DMS53 treated with DMSO at 0.1 percent for 48 hours (cell line): ENCODE measurements around the gene SZT2.
"Not testable (repeated sequence)": the region's sequence is repeated elsewhere in the genome, so short reads cannot be mapped to it uniquely, and the experiment has no call there.

Experiments used
- DNase-seq: peaks from one replicate; lab custom pipeline; 2025; ENCODE audit not compliant: unreplicated experiment; lab: John Stamatoyannopoulos, UW

The SZT2 gene

DNA sequence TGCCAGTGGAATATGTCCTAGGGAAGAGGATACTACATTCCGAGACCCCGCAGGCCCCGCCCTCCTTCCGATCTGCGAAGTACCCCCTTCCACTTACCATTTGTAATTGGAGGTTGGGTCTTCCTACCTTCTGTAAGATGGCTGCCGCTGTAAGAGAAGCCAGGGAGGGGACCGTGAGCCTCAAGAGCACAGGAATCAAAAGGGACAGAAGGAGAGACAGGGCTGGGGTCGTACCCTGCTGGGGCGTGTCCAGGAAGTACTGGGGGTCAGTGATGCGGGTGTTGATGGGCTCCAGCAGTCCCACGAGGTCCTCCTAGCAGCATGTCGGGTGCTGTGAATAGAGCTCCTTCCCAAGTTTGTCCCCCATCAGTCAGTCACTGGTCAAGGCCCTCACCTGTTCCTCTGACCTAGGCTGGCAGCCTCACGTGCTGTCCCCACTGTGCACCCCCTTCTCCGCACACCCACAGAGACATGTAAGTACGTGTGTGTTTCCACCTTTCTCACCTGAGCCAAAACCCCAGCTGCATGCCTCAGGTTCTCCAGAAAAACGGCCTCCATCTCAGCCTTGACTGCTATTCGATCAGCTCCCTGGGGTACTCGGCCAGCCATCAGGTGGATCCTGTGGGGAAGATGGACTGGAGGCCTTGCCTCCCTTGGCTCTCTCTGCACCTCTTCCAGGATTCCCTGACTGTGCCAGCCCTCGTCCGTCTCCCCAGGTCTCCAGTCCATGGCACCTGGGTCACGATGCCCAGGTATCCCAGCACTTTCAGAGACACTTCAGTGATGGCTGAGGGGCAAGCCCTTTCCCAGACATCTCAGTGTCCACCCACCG lies 62.2 kb downstream of the SZT2 start:
- no peak for DNase-seq

DNA sequence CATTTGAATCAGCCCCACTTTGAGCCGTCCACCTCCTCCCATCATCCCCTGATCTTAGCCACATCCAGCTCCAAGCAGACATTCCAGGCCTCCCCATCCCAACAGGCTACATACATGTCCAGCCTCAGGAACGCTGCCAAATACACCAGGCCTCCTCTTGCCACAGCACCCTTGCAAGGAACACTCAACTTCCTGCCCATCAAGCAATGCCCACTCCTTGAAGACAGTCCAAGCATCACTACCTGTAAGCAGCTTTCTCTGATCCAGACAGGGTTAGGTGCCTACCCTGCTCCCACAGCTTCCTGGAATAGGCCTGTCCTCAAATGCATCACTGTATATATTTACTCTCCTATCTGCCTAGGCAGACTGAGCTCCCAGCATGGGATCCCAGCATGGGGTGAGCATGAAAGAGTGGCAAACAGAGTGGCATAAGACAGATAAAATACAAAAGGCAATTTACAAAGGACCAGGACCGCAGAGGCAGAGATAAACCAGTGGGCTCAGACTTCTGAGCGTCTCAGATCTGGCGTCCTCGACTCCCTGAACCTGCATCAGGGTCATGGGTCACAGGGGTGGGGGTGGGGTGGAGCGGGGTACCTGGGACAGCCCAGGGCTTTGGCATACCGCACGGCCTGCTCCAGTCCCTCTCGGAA lies 63.2 kb downstream of the SZT2 start:
- DNase-seq, result peak; percentile 23

DNA sequence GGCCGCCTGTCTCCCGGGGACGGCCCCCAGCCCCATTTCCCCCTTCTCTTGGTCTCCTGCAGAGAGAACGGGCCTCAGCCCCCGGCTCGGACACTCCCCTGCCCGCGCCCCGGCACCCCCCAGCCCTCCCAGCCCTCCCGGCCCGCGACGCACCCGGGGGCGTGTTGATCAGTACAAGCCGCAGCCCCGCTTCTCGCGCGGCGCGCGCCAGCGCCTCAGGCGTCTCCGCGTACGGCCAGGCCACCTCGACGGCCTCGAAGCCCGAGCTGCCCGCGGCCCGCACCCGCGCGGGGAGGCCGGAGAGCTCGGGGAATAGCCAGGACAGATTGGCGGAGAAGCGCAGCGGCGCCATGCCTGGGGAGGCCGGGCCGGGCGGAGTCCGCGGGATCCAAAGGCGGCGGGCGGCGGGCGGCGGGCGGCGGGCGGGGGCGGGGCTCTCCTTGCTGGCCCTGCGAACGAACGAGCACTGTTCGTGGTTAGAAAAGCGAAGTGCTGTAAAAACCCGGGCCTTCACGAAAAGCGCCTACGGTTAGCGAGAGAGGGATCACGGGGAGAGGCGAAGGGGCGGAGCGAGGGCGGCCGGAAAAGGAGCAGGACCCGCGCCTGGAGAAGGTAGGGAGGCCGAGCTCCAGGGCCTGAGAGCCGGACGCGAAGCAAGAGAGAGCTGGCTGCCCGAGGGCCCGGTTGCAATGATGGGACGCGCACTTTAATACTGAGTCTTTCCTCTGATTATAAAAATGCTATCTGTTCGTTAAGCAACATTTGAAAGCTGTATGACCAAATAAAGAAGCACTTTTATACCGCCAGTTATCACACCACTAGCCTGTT lies 64.0 kb downstream of the SZT2 start, which contains the start of gene HYI:
TSS of gene HYI (minus strand) at position 490 of the 828 bp plus-strand sequence. CDS start at position 352, 138 bp downstream.
- DNase-seq, result peak; percentile 88

DNA sequence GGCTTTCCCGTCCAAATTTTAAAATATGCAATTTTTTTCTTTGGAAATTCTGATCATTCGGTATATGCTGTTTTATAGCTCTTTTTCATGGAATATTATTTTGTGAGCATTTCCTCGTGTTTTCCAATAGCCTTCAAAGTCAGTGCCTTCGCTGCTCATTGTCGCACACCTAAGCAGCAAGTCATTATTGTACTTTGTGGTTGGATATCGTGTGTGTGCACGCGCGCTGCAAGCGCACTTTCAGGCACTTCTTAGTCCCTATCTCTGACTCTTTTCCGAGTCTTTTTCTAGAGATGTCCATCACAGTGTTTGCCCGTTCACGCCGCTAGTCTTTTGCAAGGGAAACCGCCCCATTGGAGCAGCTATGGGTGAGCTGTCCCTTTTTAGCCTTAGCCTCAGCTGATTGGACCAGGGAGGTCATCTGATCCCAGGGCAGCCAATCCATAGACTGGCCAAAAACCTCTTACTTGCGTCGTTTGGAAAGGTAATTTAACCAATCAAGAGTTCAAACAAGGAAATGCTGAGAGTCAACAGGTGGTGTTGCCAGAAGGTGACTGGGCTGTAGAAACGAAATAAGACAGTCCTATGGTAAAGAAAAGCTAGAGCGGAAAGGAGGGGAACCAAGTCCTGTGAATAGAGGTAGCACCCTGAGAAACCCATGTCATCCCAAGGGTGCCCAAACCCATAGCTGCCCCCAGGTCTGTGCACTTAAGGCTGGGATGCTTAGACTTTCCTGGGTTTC lies 64.7 kb downstream of the SZT2 start:
- peak; percentile 94 for DNase-seq

DNA sequence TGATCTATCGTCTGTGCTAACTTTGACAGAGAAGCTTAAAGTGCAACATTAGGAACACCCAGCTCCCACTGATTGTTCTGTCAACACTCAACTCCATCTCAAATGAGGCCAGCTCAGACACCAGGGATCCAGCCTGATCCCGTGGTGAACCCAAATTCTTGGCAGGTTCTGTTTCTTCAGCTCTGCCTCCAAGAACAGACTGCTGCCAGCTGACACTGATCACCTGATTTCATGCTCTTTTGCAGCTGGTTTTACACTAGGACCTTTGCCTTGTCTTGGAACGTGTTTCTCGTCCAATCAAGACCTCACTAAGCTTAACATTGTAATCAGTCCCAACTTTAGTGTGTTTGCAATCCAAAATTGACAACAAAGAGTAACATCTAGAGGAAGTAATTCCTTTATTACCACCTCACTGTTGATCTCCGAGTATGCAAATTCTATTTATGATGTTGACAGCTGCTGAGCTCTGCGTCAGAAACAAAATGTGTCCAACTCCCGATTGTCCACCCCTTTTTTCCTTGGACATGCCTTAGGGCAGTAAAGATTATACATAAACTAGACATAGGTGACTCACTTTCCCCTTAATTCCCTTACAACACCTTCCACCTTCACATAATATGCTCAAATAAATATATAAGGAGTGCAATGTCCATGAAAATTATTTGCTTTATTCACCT lies 65.7 kb downstream of the SZT2 start:
- DNase-seq, result no peak

DNA sequence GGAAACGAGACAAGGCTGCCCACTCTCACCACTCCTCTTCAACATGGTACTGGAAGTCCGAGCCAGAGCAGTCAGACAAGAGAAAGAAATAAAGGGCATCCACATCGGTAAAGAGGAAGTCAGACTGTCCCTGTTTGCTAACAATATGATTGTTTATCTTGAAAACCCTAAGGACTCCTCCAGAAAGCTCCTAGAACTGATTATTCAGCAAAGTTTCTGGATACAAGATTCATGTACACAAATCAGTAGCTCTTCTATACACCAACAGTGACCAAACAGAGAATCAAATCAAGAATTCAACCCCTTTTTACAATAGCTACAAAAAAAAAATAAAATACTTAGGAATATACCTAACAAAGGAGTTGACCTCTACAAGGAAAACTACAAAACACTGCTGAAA lies 68.7 kb downstream of the SZT2 start:
- DNase-seq, result not testable (repeated sequence)

DNA sequence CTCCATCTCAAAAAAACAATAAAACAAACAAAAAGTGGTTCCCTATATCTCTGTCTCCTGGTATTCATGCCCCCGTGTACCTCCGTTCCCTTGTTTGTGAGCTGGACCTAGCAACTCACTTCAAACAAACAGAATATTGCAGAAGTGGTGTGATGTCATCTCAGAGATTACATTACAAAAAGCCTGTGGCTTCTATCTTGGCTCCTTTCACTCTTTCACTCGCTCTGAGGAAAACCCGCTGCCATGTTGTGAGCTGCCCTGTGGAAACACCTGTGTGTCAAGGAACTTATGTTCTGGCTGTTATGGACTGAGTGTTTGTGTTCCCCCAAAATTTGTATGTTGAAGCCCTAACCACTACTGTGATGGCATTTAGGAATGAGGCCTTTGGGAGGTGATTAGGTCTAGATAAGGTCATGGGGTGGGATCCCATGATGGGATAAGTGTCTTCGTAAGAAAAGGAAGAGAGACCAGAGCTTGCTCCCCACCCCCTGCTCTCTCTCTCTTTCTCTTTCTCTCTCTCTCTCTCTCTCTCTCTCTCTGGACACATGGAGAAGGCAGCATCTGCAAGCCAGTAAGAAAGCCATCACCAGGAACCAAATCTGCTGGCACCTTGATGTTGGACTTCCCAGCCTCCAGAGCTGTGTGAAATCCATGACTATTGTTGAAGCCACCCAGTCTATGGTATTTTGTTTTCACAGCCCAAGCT lies 71.4 kb downstream of the SZT2 start:
- DNase-seq, result no peak

DNA sequence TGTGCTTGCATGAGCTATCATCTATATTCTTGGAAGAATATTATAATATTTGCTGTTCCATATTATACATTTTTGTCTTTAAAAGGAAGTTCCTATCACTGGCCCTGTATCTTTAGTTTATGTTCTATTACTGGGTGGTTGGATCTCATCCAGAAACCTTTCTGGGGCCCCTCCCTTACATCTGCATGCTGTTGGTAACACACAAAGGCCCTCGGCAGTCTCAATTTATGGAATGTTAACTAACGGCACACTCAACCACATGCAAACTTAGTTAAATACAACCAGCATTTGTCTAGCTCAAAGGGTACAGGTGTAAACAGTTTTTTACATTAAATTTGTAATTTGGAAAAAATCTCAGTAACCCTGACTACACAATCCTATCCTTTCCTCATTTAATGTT lies 73.8 kb downstream of the SZT2 start:
- DNase-seq, result no peak

DNA sequence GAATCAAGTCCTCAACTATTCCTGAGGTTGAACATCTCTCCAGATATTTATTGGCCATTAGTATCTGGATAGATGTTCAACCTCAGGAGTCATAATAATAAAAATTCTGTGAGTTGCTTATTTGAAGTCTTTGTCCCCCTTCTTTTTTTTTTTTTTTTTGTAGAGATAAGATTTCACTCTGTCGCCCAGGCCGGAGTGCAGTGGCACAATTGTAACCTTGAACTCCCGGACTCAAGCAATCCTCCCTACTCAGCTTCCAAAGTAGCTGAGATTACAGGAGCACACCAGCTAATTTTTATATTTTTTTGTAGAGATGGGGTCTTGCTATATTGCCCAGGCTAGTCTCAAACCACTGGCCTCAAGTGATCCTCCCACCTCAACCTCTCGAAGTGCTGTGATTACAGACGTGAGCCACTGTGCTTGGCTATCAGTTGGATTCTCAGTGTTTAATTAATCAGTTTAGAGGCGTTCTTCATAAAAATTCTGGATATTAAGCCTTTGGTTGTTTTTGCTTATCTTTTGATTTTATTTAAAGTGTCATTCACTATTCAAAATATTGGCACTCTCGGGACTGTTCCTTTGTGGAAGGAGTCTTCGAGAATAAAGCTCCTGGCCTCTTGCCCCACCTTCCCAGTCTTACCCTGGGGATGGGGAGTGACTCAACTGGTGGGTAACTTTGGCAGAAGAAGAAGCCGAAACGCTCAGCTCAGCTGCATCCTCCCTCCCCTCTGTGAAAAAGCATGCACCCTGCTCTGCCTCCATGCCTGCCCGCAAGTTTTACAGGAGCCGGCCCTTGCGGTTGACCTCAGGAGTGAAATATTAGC lies 75.2 kb downstream of the SZT2 start:
- DNase-seq, result no peak

DNA sequence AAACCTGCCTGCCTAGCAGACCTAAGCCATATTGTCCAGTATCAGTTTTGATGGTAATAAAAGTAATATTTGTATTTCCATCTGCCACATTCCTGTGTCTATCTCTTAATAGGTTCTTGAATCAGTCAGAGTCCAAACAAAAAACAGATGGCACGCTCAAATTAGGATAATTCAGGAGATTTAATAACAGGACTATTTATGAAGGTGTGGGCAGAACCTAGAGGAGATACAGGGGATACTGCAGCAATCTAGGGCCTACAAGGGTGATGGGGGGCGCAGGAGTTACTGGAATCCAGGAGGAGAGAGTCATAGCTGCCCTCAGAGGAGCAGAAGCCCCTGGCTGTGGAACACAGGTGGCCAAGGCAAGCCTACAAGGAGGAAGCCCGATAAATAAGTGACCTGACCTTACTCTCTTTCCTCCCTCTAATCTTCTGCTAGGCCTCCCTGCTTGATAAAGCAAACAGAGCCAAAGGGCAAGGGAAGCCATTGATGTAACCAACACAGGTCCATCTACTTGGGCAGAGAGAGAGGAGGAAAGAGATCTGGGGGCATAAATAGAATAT lies 75.9 kb downstream of the SZT2 start:
- DNase-seq, result no peak

DNA sequence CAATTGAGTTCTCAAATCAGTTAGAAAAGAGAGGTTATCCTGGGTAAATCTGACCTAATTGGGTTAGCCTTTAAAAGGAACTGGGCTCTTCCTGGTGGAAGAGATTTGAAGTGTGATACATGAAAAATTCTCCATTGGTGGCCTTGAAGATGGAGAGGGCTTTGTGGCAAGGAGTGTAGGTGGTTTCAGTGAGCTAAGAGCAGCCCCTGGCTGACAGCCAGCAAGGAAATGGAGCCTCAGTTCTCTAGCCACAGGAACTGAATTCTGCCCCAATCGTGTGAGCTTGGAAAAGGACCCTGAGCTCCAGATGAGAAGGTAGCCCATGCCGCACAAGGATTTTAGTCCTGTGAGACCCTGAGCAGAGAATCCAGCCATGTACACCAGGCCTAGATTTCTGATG lies 76.7 kb downstream of the SZT2 start:
- DNase-seq, result no peak

DNA sequence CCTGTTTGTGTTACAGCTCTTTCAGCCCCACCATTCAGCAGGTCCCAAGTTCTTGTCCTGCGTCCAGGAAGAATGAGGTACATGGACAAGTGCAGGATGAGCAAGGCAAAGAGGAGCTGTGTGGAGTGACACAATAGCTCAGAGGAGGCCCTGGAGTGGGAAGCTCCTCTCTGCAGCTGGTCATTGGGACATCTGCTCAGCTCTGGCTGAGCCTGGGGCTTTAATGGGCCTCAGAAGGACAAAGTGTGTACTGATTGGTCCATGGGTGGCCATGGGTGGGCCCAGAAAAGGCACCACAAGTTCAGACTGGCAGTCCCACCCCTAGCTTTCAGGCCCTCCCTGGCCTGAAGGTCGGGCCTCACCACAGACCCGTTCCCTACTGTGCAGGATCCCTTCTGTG lies 78.7 kb downstream of the SZT2 start:
- no peak for DNase-seq

DNA sequence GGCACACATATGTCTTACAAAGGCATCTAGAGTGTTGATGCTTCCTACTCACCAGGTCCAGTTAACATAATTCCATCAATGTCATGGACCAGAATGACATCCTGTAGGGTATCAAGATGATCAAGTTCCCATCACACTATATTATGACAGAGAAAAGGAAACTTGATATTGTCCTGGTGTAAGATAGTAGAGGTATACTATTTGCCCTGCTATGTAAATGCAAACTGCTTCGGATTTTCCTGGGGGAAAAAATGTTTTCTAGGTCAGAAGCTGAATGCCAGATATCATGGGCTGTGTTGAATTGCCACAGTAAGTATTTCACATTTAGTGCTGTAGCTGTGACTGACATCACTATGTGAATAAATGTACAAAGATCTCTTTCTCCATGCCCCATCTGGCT lies 80.2 kb downstream of the SZT2 start:
- no peak for DNase-seq

DNA sequence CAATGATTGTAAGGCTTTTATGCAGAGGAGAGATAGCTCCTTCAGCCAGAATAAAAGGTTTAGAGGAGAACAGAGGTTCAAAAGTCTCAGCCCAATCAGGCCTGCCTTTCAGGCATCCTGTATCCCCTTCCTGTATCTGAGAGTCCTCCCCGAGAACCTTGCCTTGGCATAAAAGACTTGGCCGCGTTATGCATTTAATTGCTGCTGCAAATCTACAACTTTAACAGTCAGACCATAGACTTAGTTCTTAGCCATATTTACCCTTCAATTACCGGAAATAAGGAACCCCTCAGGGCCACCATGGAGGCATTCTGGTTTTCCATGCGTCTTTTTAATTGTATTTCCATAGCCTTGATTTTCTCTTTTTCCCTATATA lies 82.4 kb downstream of the SZT2 start:
- DNase-seq, result no peak

DNA sequence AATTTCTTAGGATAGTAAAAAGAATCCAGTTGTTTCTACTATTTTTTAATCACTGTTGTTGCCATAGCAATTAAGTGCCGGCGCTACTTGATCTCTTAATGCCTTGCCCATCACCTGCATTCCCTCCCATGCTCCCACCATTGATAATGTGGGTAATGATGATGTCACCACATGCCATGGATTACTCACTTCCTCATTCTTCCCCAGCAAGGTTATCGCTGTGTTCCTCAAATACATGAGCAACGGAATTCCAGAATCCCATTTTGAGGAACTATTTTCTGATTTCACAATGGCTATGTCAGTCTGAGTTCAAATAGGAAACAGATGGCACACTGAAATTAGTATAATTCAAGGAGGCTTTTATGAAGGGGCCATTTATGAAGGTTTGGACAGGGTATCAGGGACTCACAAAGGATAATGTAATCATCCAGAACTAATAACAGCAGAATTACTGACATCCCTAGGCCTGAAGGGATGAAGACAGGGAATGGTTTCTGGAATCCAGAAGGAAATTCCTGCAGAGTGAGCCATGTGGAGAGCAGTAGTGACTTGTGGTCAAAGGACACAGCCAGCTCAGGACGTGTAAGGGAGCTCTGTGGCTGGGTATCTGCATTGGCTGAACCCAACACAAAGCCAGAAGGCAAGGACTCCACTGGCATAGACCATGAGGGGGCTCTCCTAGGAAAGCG lies 82.9 kb downstream of the SZT2 start:
- not testable (repeated sequence) for DNase-seq

DNA sequence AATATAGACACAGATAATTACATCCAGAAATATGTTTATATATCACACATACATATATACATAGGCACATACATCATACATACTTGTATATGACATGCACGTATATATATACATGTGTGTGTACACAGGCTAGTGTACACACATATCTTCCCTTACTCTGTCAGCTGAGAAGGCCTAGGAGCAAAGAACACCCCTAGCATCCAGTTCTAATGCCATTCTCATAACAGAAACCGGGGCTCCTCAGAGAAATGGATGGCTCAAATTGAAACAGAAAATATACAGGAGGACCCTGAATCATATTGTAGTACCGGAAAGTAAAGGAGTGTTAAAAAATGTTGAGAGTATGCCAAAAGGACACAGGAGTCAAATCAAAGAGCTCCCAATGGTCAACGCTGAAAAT lies 83.8 kb downstream of the SZT2 start:
- no peak for DNase-seq

DNA sequence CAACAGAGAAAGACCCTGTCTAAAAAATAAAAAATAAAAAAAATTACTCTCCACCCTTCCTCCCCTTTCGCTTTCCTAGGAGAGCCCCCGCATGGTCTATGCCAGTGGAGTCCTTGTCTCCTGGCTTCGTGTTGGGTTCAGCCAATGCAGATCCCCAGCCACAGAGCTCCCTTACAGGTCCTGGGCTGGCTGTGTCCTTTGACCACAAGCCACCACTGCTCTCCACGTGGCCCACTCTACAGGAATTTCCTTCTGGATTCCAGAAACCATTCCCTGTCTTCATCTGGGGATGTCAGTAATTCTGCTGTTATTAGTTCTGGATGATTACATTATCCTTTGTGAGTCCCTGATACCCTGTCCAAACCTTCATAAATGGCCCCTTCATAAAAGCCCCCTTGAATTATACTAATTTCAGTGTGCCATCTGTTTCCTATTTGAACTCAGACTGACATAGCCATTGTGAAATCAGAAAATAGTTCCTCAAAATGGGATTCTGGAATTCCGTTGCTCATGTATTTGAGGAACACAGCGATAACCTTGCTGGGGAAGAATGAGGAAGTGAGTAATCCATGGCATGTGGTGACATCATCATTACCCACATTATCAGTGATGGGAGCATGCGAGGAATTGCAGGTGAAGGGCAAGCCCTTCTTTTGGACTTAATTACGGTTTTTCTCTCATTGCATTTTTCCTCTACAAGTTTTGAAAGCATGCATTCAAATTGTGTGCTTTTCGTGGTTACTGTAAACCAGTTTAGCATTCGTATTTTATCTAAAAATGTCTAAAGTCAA lies 86.1 kb downstream of the SZT2 start:
- DNase-seq, result peak; percentile 9
